ENCODE measurements around the gene WDR1.

WDR1 gene

DNA sequence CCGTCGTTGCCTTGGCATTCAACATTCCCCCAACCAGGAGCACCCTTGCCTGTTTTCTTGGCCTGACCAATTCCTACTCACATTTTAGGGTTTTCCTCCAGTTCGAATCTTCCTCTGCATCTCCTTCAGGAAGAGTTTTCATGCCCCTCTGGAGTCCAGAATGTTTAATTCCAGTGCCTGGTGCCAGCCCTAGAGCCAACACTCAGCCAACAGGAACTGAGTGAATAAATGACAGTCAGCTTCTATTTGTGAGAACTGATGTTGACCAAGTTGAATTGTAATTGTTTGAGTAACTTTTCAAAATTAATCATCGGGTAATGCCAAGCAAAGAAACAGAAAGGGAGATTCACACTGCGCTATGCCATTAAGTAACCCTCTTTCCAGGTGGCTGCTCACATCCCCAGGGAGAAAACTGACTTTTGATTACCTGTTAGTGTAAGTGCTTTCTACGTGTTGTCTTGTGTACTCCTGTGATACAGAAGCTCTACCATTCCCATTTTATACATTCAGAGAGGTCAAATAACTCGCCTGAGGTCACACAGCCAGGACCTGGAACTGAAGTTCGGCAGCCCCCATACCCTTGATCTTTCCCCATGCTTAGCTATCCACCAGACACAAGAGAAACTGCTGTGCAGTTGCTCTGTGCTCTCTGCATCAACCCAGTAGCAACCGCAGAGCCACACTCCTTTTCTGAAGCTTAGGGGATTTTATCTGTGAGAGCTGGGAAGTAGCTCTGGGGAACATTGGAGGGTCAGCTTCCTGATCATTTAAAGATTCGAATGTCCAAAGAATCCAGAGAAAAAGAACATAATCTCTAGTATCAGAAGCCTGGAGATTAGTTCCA, 76.3 kb downstream of the WDR1 start:
- Histone ChIP-seq H2BK12ac (ENCODE audit: low read length) (no peak overlapping the region), H3K4me1 (ENCODE audit: control insufficient read depth in 1 of 2, insufficient read depth in 2 of 2, low read length in 2 of 2) (no peaks in the 10 kb centered on the region), H3K14ac (ENCODE audit: low read length) (no peak overlapping the region), H3K4ac (ENCODE audit: low read depth, low read length) (no peak overlapping the region), H4K8ac (ENCODE audit: low read depth, low read length) (no peak overlapping the region), H3K23ac (ENCODE audit: low read length) (no peak overlapping the region), H3K27ac (ENCODE audit: low read depth, low read length) (no peak overlapping the region), H4K91ac (ENCODE audit: low read depth, low read length) (no peak overlapping the region), H3K4me3 (ENCODE audit: low read depth, low read length) (no peak overlapping the region), H3K36me3 (ENCODE audit: control insufficient read depth in 1 of 2, insufficient read depth in 2 of 2, low read length in 2 of 2) (no peaks in the 10 kb centered on the region), H3K9ac (ENCODE audit: low read length) (no peak overlapping the region), H4K12ac (ENCODE audit: low read depth, low read length) (no peak overlapping the region), H3K9me3 (ENCODE audit: insufficient read depth, low read depth, low read length) (no peaks in the 10 kb centered on the region), H2BK5ac (ENCODE audit: low read depth, low read length, poor library complexity) (no peak overlapping the region), H3K79me2 (ENCODE audit: control insufficient read depth, insufficient read depth, low read length, poor library complexity) (no peaks in the 10 kb centered on the region), H3K27me3 (ENCODE audit: insufficient read depth, low read length) (no peaks in the 10 kb centered on the region), H3K18ac (ENCODE audit: low read length) (no peak overlapping the region), H2BK120ac (ENCODE audit: insufficient read depth, low read length, poor library complexity) (no peak overlapping the region), H2AFZ (ENCODE audit: insufficient read depth, low read length, poor library complexity) (no peak overlapping the region), H3K4me2 (ENCODE audit: low read length) (no peak overlapping the region), H2AK5ac (ENCODE audit: low read length) (no peak overlapping the region), H3K79me1 (ENCODE audit: low read length) (no peaks in the 10 kb centered on the region)
- no peak for DNase-seq
- WGBS (ENCODE audit: extremely low coverage, insufficient coverage, insufficient read length), result no CpG with 5 or more reads among the region's 10 CpGs

- Histone ChIP-seq H3K36me3 (ENCODE audit: control insufficient read depth in 1 of 2, insufficient read depth in 2 of 2, low read length in 2 of 2) (no peaks in the 10 kb centered on the region), H2AFZ (ENCODE audit: insufficient read depth, low read length, poor library complexity) (no peak overlapping the region), H3K4me1 (ENCODE audit: control insufficient read depth in 1 of 2, insufficient read depth in 2 of 2, low read length in 2 of 2) (no peaks in the 10 kb centered on the region), H3K23ac (ENCODE audit: low read length) (no peak overlapping the region), H3K27me3 (ENCODE audit: insufficient read depth, low read length) (no peaks in the 10 kb centered on the region), H4K91ac (ENCODE audit: low read depth, low read length) (no peak overlapping the region), H3K4ac (ENCODE audit: low read depth, low read length) (no peak overlapping the region), H2BK12ac (ENCODE audit: low read length) (no peak overlapping the region), H4K8ac (ENCODE audit: low read depth, low read length) (no peak overlapping the region), H3K27ac (ENCODE audit: low read depth, low read length) (no peak overlapping the region), H4K12ac (ENCODE audit: low read depth, low read length) (no peak overlapping the region), H3K79me1 (ENCODE audit: low read length) (no peaks in the 10 kb centered on the region), H3K18ac (ENCODE audit: low read length) (no peak overlapping the region), H2AK5ac (ENCODE audit: low read length) (no peak overlapping the region), H3K14ac (ENCODE audit: low read length) (no peak overlapping the region), H3K79me2 (ENCODE audit: control insufficient read depth, insufficient read depth, low read length, poor library complexity) (no peaks in the 10 kb centered on the region), H2BK5ac (ENCODE audit: low read depth, low read length, poor library complexity) (no peak overlapping the region), H2BK120ac (ENCODE audit: insufficient read depth, low read length, poor library complexity) (no peak overlapping the region), H3K4me3 (ENCODE audit: low read depth, low read length) (no peak overlapping the region), H3K9ac (ENCODE audit: low read length) (no peak overlapping the region), H3K4me2 (ENCODE audit: low read length) (no peak overlapping the region), H3K9me3 (ENCODE audit: insufficient read depth, low read depth, low read length) (no peaks in the 10 kb centered on the region)
- no peak for DNase-seq
- WGBS (ENCODE audit: extremely low coverage, insufficient coverage, insufficient read length), result no CpG with 5 or more reads among the region's 10 CpGs
Measured at GRCh38 chr4:10036807-10037342, 79.7 kb downstream of the WDR1 start.

DNA sequence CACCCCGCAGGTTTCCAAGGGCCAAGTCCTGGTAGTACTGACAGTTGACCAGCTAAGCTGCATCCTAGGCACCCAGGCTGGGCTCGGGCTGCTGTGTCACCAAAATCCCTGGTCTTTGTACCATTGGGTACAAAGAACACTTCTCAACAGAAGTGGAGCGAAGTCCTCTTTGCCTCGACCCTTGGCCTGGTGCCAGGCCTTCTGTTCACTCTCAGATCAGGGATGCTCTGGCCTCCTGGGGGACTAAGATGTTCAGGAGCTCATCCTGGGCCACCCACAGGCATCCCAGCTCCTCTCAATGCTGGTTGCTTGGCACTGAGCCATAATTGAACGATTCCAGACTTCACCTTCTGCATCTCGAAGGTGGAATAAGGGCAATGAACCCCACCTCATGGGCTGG, 81.5 kb downstream of the WDR1 start:
- Histone ChIP-seq H3K4me1 (ENCODE audit: control insufficient read depth in 1 of 2, insufficient read depth in 2 of 2, low read length in 2 of 2) (no peaks in the 10 kb centered on the region), H3K4me3 (ENCODE audit: low read depth, low read length) (no peak overlapping the region), H3K14ac (ENCODE audit: low read length) (no peak overlapping the region), H3K27ac (ENCODE audit: low read depth, low read length) (no peak overlapping the region), H3K27me3 (ENCODE audit: insufficient read depth, low read length) (no peaks in the 10 kb centered on the region), H2BK120ac (ENCODE audit: insufficient read depth, low read length, poor library complexity) (no peak overlapping the region), H3K36me3 (ENCODE audit: control insufficient read depth in 1 of 2, insufficient read depth in 2 of 2, low read length in 2 of 2) (no peaks in the 10 kb centered on the region), H2BK12ac (ENCODE audit: low read length) (no peak overlapping the region), H2AFZ (ENCODE audit: insufficient read depth, low read length, poor library complexity) (no peak overlapping the region), H3K18ac (ENCODE audit: low read length) (no peak overlapping the region), H3K9me3 (ENCODE audit: insufficient read depth, low read depth, low read length) (no peaks in the 10 kb centered on the region), H4K12ac (ENCODE audit: low read depth, low read length) (no peak overlapping the region), H2BK5ac (ENCODE audit: low read depth, low read length, poor library complexity) (no peak overlapping the region), H2AK5ac (ENCODE audit: low read length) (no peak overlapping the region), H3K79me1 (ENCODE audit: low read length) (no peaks in the 10 kb centered on the region), H4K8ac (ENCODE audit: low read depth, low read length) (no peak overlapping the region), H3K4me2 (ENCODE audit: low read length) (no peak overlapping the region), H3K23ac (ENCODE audit: low read length) (no peak overlapping the region), H3K9ac (ENCODE audit: low read length) (no peak overlapping the region), H3K4ac (ENCODE audit: low read depth, low read length) (no peak overlapping the region), H4K91ac (ENCODE audit: low read depth, low read length) (no peak overlapping the region), H3K79me2 (ENCODE audit: control insufficient read depth, insufficient read depth, low read length, poor library complexity) (no peaks in the 10 kb centered on the region)
- no CpG with 5 or more reads among the region's 6 CpGs for WGBS (ENCODE audit: extremely low coverage, insufficient coverage, insufficient read length)
- no peak for DNase-seq

DNA sequence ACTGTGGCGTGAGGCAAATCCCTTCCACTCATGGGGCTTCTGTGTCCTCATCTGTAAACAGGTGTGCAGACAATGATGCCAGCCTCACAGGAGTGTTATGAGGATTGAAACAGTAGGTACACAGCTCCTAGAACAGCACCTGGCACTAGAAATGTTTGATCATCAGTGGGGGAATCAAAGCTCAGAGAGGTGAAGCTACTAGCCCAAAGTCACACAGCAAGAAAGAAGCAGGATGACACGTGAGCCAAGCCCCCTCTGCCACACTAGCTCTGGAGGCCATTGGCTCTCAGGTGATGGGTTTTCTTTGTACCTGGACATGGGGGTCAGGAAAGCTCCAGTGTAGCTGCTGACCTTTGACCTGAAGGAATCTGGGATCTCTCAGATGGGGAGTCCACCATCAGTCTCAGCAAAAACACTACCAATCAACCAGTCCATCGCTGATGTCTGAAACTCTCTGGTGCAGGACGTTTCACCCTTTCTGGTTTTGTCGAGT, 81.9 kb downstream of the WDR1 start:
- H3K23ac ChIP-seq (ENCODE audit: low read length), result no peak overlapping the region
- H3K4me2 ChIP-seq (ENCODE audit: low read length), result no peak overlapping the region
- no peaks in the 10 kb centered on the region for H3K4me1 ChIP-seq (ENCODE audit: control insufficient read depth in 1 of 2, insufficient read depth in 2 of 2, low read length in 2 of 2)
- no peak for DNase-seq
- no peak overlapping the region for H2BK5ac ChIP-seq (ENCODE audit: low read depth, low read length, poor library complexity)
- no peak overlapping the region for H3K18ac ChIP-seq (ENCODE audit: low read length)
- no peaks in the 10 kb centered on the region for H3K27me3 ChIP-seq (ENCODE audit: insufficient read depth, low read length)
- no peak overlapping the region for H4K8ac ChIP-seq (ENCODE audit: low read depth, low read length)
- H2AFZ ChIP-seq (ENCODE audit: insufficient read depth, low read length, poor library complexity), result no peak overlapping the region
- no peaks in the 10 kb centered on the region for H3K79me1 ChIP-seq (ENCODE audit: low read length)
- H2BK12ac ChIP-seq (ENCODE audit: low read length), result no peak overlapping the region
- H4K12ac ChIP-seq (ENCODE audit: low read depth, low read length), result no peak overlapping the region
- no peak overlapping the region for H3K4me3 ChIP-seq (ENCODE audit: low read depth, low read length)
- H3K27ac ChIP-seq (ENCODE audit: low read depth, low read length), result no peak overlapping the region
- H3K14ac ChIP-seq (ENCODE audit: low read length), result no peak overlapping the region
- H3K36me3 ChIP-seq (ENCODE audit: control insufficient read depth in 1 of 2, insufficient read depth in 2 of 2, low read length in 2 of 2), result no peaks in the 10 kb centered on the region
- no peak overlapping the region for H4K91ac ChIP-seq (ENCODE audit: low read depth, low read length)
- H3K9me3 ChIP-seq (ENCODE audit: insufficient read depth, low read depth, low read length), result no peaks in the 10 kb centered on the region
- no peak overlapping the region for H2AK5ac ChIP-seq (ENCODE audit: low read length)
- no peak overlapping the region for H2BK120ac ChIP-seq (ENCODE audit: insufficient read depth, low read length, poor library complexity)
- H3K4ac ChIP-seq (ENCODE audit: low read depth, low read length), result no peak overlapping the region
- H3K79me2 ChIP-seq (ENCODE audit: control insufficient read depth, insufficient read depth, low read length, poor library complexity), result no peaks in the 10 kb centered on the region
- H3K9ac ChIP-seq (ENCODE audit: low read length), result no peak overlapping the region
- WGBS (ENCODE audit: extremely low coverage, insufficient coverage, insufficient read length), result no CpG with 5 or more reads among the region's 5 CpGs
